Natural killer cell (primary cell): ENCODE results near the gene SULT2B1. TPM values are rescaled to one million over a fixed set of nuclear protein-coding genes. Genes with fewer than 3 reads are reported as not detected.

ENCODE experiments used
- ATAC-seq, 3 donors: fragments of 150-1000 bp in 2 of 3; fragments of 200-7000 bp in 1 of 3; cut with Tn5 transposase; 1 replicate in 1 of 3; 2 replicates in 2 of 3; pipeline ENCODE4 v1.10.0; 2021; ENCODE audit warnings: mild to moderate bottlenecking in 2 of 3, moderate library complexity in 2 of 3
- DNase-seq, 2 donors: peaks; one replicate each; pipeline versions ENCODE4 v3.0.0 to v3.0.0-alpha.2; 2013 to 2021; ENCODE audit warnings: mixed read lengths in 1 of 2
- H3K27ac ChIP-seq: one replicate; pipeline ENCODE4 v1.5.1; 2013; ENCODE audit warnings: mild to moderate bottlenecking, low read length
- H3K27me3 ChIP-seq: one replicate; pipeline ENCODE4 v1.6.1; 2013; ENCODE audit warnings: low read length; ENCODE audit not compliant: control insufficient read depth, insufficient read depth
- H3K36me3 ChIP-seq: one replicate; pipeline ENCODE4 v1.6.1; 2013; ENCODE audit warnings: low read length; ENCODE audit not compliant: control insufficient read depth, insufficient read depth
- H3K4me1 ChIP-seq: one replicate; pipeline ENCODE4 v1.6.1; 2013; ENCODE audit warnings: low read length; ENCODE audit not compliant: control insufficient read depth, insufficient read depth
- H3K4me3 ChIP-seq: one replicate; pipeline ENCODE4 v1.5.1; 2013; ENCODE audit warnings: low read length
- H3K9me3 ChIP-seq: one replicate; pipeline ENCODE4 v1.6.1; 2013; ENCODE audit warnings: low read length; ENCODE audit not compliant: control insufficient read depth, insufficient read depth
- H3K27ac Mint-ChIP-seq, 2 donors: one replicate each; pipeline ENCODE4 v1.8.0; 2022; ENCODE audit warnings: mild to moderate bottlenecking in 2 of 2, mixed read lengths in 2 of 2, moderate library complexity in 1 of 2
- H3K27me3 Mint-ChIP-seq, 2 donors: one replicate each; pipeline ENCODE4 v1.8.0; 2022; ENCODE audit warnings: low read depth in 2 of 2, mixed read lengths in 2 of 2
- H3K36me3 Mint-ChIP-seq: one replicate; pipeline ENCODE4 v1.8.0; 2022; ENCODE audit warnings: mixed read lengths
- H3K4me1 Mint-ChIP-seq, 2 donors: one replicate each; pipeline ENCODE4 v1.8.0; 2022; ENCODE audit warnings: mixed read lengths in 2 of 2
- H3K4me3 Mint-ChIP-seq: one replicate; pipeline ENCODE4 v1.8.0; 2022; ENCODE audit warnings: mild to moderate bottlenecking, moderate library complexity, mixed read lengths
- H3K9me3 Mint-ChIP-seq, 2 donors: one replicate each; pipeline ENCODE4 v1.8.0; 2022; ENCODE audit warnings: mixed read lengths in 2 of 2
- CTCF ChIP-seq: fragments of 200-600 bp; IDR thresholded peaks from one replicate; pipeline ENCODE4 v1.8.0; 2022; ENCODE audit warnings: antibody characterized with exemption
- WGBS: methylation state at CpG from one replicate; pipeline ENCODE4 v1.1.7; 2013; ENCODE audit warnings: missing lambda C conversion rate; ENCODE audit not compliant: insufficient coverage; 5-methylcytosine and 5-hydroxymethylcytosine counted together
- intact Hi-C: fragments of 100-400 bp; cut with micrococcal nuclease; formaldehyde crosslinking; loops from one replicate; pipeline ENCODE4 v1.14.2; 2022
- total RNA-seq, 4 donors: library from RNA; stranded (reverse); fragments of 120-200 nt in 1 of 4; gene quantifications; one replicate each; pipeline versions ENCODE4 v1.2.3 to v1.2.4, GENCODE V29; 2013 to 2022

The SULT2B1 gene
- total RNA-seq, 3 donors from 2014 or later (not counting 1 experiment from before 2014, with no cell fraction given) = 0.40 TPM; not detected in 2

GRCh38 chr19:48549380-48549779 lies 2.6 kb upstream of the SULT2B1 start:
- no peak overlapping the region for H3K27ac ChIP-seq
- no peaks in the 10 kb centered on the region for H3K4me1 Mint-ChIP-seq
- no peaks in the 10 kb centered on the region for H3K9me3 Mint-ChIP-seq
- intact Hi-C loops = no loop called here
- H3K4me3 Mint-ChIP-seq = no peak overlapping the region
- no peaks in the 10 kb centered on the region for H3K36me3 Mint-ChIP-seq
- H3K27me3 Mint-ChIP-seq = peaks cover 0 to 5% of the 10 kb centered on the region in 2 donors
- WGBS = 62% methylated on average over 5 of the region's 5 CpGs
- no peak overlapping the region for H3K27ac Mint-ChIP-seq
- DNase-seq (no peak), ATAC-seq (no peak)
- no peak for TF ChIP-seq CTCF
- H3K36me3 ChIP-seq = no peaks in the 10 kb centered on the region
- no peak overlapping the region for H3K4me3 ChIP-seq
- no peaks in the 10 kb centered on the region for H3K9me3 ChIP-seq
- no peaks in the 10 kb centered on the region for H3K27me3 ChIP-seq
- no peaks in the 10 kb centered on the region for H3K4me1 ChIP-seq

- intact Hi-C loops = no loop called here
- Histone ChIP-seq H3K4me3 (no peak overlapping the region), H3K4me1 (no peaks in the 10 kb centered on the region), H3K27me3 (peaks cover 2% of the 10 kb centered on the region), H3K9me3 (no peaks in the 10 kb centered on the region), H3K27ac (no peak overlapping the region), H3K36me3 (no peaks in the 10 kb centered on the region)
- H3K27me3 Mint-ChIP-seq = peaks cover 0 to 5% of the 10 kb centered on the region in 2 donors
- H3K36me3 Mint-ChIP-seq = no peaks in the 10 kb centered on the region
- no peak for DNase-seq
- H3K27ac Mint-ChIP-seq = no peak overlapping the region
- 84% methylated on average over 19 of the region's 19 CpGs for WGBS
- no peaks in the 10 kb centered on the region for H3K9me3 Mint-ChIP-seq
- no peaks in the 10 kb centered on the region for H3K4me1 Mint-ChIP-seq
- H3K4me3 Mint-ChIP-seq = no peak overlapping the region
- no peak for TF ChIP-seq CTCF
- no peak for ATAC-seq
Observed at GRCh38 chr19:48552406-48553322, 692 bp downstream of the SULT2B1 start.

GRCh38 chr19:48553676-48554384 lies 1.9 kb downstream of the SULT2B1 start:
- no peak overlapping the region for H3K27ac Mint-ChIP-seq
- H3K36me3 Mint-ChIP-seq = no peaks in the 10 kb centered on the region
- DNase-seq (no peak), ATAC-seq (no peak)
- Histone ChIP-seq H3K4me3 (no peak overlapping the region), H3K9me3 (no peaks in the 10 kb centered on the region), H3K36me3 (no peaks in the 10 kb centered on the region), H3K27ac (no peak overlapping the region), H3K4me1 (no peaks in the 10 kb centered on the region), H3K27me3 (peaks cover 2% of the 10 kb centered on the region)
- H3K27me3 Mint-ChIP-seq = peaks cover 4 to 6% of the 10 kb centered on the region in 2 donors
- WGBS = 66% methylated on average over 18 of the region's 18 CpGs
- H3K4me3 Mint-ChIP-seq = no peak overlapping the region
- no peaks in the 10 kb centered on the region for H3K4me1 Mint-ChIP-seq
- intact Hi-C loops = no loop called here
- no peak for TF ChIP-seq CTCF
- H3K9me3 Mint-ChIP-seq = no peaks in the 10 kb centered on the region
